HG03439 (cell line): ENCODE data around the gene MEF2C.

Source experiments
- ATAC-seq: cut with Tn5 transposase; IDR thresholded peaks from one replicate; pipeline ENCODE4 v1.9.1; 2021; ENCODE audit warnings: mild to moderate bottlenecking, moderate library complexity; ENCODE audit not compliant: unreplicated experiment

Gene MEF2C

DNA sequence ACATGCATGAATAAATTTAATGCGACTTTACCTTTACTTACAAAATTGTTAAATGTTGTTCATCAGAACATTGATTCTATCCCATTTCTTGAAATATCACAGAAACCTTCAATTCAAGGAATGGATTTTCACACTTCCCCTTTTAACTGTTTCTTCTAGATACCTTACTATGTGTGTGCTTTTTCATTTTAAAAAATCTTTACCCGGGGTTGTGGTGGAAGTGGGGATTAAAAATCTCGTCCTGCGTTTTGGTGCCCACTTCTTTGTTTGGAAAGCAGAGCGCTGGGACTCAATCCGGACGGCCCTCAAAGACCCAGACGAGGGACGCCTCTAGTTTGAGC, 5.8 kb upstream of the MEF2C start:
- ATAC-seq, result no peak

DNA sequence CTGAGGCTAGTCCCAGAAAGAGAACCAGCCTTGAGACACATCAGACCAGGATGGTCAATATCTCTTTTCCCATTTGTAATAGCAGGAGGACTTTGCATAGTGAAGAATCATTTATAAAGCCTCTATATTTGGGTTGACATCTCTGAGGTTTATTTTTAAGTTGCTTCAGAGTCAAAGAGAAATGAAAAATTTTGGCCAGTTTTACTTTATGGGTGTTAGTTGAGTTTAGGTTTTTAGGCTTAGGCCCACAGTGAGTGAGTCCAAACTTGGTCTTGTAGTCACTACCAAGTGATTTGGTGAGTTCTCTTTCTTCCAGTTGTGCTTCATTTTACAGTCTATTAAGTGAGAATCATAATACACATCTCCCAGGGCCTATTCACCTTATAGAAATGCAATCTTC, 5.3 kb upstream of the MEF2C start:
- ATAC-seq, result no peak

DNA sequence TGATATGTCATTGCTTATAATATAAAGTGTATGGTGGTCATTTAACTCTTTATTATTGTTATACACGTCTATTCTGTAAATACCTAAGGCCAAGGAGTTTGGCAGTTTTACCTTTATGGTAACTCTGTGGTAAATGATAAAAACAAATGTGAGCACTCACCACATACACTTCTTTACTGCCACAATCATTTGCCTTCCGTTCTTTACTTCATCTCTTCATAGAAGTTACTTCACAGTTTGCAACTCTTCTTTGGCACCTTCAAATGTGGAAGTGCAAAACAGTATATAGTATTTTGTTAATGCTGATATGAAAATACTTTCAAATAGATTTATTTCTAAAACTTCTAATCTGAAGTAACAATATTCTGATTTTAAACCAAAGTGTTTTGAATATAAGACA, 4.4 kb upstream of the MEF2C start:
- no peak for ATAC-seq

DNA sequence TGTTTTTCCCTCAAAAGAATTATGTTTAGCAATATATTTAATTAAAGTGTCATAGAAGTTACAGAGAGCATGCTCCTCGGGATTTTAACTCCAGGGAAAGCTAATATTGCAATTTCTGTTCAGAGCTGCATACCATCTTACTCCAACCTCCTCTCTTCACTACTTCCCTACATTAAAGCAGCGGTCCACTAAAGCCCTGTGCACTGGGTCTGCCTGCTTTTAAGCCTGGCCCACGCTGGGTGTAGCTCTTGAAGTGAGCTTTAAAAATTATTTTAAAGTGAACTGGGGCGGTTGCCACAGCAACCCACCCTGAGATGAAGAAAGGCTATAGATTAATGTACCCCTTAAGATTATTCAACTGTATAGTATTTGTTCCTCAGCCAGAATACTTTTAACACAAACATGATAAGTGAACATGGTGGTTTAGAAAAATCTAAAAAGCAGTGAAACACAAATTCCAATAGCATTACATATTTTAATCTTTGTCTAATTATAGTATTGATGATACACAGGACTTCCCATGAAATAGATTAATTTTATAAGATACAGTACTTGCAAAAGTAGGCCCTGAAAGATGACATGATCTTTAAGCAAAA, 3.9 kb upstream of the MEF2C start:
- ATAC-seq, result no peak

DNA sequence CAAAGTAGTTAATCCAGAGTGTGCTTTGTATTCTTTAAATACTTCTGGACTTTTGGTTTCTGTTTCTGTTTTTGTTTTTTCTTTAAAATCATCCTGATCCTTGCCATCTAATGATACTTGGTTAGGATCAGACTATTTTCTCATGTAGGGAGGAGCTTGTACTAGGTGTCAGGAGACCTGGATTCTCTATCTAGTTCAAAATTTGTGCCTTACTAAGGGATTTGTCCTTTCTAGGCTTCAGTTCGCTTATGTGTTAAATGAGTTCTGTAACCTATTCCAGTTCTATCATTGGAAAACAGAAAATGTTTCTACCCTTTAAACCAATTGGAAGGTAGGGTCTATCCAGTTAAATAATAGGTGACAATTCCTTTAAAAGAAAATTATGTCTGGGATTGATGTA, 3.3 kb upstream of the MEF2C start:
- ATAC-seq, result no peak

DNA sequence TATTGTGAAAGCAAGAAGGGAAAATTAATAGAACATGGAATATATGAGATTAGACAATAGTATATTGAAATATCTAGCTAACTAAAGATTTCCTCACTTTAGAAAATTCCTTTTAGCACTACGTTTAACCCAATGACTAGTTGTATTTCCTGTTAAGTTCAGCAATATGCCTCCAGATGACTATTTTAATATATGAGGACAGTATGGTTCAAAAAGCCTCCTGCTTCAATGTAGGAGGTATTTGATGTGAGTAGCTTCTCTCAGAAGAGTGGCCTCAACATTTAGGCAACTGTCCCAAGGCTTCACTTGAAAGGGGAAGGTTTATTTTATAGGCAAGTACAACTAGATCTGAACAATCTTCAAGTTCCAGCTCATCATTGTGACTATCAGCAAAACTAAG, 2.0 kb upstream of the MEF2C start:
- ATAC-seq, result no peak

DNA sequence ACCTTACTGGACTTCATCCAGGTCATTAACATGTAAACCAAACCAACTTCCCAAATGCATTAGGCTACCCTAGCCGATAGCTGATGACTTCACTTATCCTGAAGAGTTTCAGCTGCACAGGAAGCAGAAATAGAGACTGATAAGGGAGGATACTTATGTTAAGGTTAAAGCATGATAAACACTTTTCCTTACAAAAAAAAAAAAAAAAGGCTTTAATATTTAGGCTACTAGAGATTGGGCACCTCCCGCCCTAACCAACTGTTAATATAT, 1.6 kb upstream of the MEF2C start:
- ATAC-seq, result no peak

DNA sequence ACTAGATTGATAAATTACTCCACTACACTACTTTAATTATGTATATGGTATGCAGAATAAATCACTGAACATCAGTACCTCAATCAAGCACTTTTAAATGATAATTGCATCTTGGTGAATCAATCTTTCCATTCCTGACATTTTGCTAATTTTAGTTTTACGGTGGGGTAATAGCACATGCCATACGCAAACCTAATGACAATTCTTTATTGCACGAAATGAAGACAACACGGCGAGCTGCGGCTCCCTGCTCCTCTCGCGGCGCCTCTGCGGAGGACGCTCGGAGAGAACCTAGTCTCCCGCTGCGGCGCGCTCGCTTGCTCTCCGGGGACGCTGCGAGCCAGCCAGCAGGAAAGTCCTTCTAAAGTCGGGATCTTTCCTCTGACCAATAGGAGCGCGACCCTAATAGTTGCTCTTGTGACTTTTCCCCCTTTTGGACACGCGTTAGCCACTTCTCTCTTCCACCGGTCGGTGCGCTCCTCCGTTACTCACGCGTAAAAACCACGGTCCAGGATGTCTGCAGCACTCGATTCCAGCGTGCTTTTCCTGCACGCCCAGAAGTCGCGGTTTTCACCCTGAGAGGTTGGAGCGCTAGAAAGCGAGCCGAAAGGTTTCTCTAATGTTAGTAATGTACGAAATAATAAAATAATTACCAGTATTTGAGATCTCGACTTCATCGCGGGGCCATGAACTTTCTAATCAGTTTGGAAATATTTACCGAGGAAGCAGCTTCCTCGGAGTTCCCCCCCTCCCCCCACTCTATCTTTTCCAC, 1.0 kb upstream of the MEF2C start:
- peak; percentile 17 for ATAC-seq

DNA sequence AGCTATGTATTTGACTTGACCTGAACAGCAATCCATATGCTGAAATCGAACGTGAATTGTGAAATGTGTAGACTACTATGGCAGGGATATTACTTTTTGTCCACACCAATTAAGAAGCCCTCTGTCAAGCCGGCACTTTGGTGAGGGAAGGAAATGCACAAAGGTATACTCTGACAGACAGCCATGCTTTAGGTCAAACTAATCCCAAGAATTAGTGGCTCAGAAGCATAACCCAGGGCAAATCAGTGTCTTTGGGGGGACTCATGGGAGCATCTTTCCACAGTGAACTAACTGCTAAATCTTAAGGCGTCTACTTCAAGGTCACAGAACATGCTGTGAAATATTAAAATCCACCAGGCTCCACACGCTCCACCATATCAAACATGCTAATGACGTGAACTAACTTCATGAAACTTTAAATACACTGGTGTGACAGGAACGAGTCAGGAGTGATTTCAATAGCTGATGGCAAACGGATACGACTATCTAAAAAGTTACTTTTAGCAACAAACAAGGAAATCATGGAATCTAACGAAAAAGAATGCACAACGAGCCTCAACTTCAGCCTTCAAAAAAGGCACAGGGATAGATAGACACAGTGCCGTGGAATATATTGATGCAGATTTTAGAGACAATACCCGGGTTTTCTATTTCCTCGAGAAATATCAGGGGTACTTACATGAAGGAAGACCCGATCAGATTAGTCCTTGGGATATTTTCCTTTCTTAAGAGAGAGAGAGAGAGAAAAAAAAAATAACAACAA, 527 bp downstream of the MEF2C start:
- ATAC-seq, result no peak

DNA sequence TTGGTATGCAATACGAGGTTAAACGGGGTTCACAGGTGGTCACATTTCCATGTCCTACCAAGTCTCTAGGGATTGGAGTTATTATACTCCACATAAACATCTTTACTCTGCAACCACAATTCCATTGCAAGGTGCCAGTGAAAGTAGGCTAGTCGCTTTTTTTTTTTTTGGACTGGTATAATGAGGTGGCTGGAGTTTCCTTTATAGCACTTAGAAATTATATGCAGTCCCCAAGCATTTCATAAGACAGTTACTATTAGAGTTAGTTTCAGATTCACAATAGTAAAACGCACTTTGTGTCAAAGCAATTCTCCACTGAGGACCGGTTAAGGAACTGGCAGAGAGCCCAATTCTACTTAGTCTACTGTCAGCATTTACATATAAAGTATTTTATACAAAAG, 1.4 kb downstream of the MEF2C start:
- no peak for ATAC-seq

DNA sequence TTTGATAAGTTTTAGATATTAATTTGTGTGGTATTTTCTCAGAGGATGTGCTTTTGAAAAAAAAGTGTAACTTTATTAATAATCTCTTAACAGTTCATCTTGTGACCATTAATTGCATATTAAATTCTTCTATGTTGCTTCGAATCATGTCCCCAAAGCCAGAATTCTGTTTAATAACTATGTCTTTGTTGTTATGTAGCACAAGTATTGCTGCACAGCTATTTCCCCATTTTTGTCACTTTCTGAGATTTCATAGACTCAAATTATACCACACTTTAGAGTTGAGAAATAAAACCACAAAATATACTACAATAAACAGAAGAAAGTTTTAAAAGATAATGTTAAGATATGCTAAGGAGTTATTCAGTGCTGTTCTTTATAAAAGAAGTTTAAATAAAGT, 2.8 kb downstream of the MEF2C start:
- no peak for ATAC-seq

DNA sequence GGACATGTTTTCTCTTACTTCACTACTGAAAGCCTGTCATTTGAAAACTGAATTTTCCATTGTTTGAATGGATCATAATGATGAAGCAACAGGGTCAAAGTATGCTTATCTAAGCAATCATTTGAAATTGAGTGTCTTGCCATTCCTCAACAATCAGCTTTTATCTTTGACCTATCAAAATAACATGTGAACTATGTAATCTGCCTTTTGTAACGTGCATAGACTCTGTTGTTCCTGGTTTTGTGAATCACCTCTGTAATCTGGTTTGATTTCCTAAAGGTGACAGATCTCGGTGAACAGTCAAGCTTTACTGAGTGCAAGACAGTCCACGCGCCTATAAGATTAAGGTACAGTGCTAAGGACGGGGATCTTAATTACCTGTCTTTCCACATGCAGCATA, 3.3 kb downstream of the MEF2C start:
- no peak for ATAC-seq

DNA sequence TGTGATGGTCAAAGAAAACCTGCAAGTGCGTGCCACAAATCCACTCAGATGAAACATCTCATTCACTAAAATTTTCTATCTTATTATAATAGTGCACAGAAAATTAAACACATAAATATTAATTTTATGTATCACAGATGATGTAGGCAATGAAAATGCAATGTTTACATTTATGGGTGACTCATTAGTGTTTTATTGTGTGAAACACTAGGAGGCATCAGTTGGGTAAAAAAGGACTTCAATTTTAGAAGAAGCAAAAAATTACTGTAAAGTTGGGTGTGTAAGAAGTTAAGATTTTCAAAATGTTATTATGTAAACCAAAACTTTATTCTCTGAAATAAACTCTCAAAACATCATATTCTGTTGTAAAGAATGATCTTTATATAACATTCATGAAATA, 4.0 kb downstream of the MEF2C start:
- no peak for ATAC-seq

DNA sequence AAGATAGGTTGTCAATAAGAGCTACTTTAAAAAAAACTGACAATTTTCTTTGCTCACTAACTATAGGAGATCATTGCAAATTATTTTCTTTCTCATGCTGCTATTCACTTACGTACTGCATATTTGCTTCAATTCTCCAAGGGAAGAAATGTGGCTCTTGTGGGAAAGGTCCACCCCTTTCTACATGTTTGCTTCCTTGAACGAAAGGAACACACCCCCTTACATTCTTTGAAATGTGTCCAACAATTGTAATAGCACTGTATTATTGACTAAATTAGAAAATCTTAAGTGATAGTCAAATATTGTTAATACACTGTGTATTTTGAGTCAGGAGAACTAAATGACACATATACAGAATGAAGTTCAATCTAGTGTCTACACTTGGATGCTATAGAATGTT, 5.2 kb downstream of the MEF2C start:
- no peak for ATAC-seq

DNA sequence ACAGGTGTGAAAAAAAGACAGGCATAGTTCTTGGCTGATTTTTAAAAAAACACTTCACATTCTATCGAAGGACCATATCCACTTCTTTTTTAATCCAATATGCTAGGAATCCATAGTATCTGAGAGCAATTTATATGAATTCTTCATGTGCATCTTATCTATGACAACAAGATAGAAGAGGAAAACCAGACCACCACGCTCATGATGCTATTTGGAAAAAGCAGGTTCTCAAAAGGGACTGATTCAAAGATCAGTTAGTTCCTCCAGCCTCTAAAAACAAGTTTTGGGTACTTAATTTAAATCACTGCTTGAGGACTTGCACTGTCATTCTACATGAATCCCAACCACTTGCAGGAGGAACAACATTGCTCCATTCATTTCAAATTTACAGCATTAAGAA, 6.3 kb downstream of the MEF2C start:
- no peak for ATAC-seq

DNA sequence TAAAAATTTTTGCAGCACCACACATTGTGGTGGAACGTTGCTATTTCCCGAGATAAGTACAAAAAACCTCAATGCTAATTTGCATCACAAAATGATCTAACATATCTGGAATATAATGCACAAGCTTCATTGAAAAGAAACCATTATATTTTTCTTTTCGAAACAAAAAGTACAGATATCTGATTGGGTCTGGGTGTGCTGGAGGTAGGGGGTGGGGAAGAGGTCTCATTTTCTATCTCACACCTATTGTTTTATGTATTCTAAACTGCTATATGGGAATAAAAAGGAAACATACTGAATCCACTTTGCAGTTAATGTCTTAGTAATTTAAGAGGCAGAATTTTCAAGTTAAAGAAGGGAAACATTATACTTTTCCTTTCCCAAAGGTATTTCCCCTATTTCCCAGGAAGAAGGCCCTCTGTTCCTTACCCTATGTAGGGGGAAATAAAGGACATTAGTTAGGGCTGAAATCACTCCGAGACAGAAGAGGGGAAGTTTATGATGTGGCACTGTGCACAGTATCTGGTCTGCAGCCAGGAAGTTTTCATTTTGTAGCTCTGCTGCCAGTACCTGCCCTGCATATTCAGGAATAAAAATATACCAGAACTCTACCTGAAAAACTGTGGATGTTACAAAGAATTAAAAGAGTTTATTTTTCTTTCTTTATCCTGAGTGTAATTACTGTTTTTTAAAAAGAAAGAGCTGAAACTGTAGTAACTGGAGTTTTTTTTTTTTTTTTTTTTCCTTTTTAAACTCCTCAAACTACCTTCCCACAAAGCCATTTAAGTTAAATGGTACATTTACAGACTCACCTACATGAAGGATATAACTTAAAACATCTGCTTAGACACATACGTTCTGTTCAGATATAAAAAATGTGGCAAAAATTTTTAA, 7.4 kb downstream of the MEF2C start:
- no peak for ATAC-seq

GRCh38 chr5:88873447-88873846, 9.5 kb downstream of the MEF2C start:
- ATAC-seq, result no peak

- no peak for ATAC-seq
Measured at GRCh38 chr5:88872971-88873370, 10.0 kb downstream of the MEF2C start.

DNA sequence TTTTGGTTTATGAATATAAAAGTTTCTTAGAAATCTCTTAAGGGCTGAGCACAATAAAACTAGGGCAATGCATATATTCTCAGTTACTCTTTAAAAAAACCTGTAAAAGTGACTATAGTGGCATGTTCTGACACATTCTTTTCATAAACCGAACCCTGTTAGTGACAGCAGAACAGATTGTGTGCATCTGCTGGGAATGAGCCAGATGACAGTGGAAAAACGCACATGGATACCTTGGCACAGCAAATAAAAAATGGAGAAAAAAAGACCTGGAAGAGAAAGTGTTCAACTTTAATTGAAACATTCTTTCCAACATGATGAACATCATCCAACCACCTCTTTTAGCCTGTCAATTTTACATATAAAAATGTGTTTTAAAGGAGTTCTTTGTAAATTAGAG, 12.7 kb downstream of the MEF2C start:
- no peak for ATAC-seq

DNA sequence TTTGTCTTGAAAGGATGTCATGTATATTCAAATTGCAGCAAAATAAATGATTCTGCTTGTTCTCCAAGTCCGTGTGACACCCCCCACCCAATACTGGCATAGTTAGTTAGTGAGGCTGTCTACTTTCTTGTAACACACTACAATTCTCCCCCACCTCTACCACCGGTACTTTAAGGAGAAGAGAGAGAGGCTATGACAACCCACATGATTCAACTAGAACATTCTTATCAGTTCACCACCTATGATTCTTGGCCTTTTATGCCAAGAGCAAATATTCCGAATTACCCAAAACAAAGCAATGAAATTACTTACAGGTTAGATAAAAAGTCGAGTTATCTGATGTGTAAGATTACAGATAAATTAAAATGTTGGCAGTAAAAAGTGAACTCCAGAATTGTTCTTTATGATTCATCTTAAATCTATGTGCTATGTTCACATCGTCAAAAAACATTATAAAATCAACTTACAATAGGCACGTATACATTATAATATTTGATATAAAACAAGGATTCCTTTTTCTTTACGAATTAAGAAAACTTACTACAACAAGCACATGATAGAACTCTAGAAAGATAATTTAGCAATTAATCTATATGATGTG, 14.4 kb downstream of the MEF2C start:
- no peak for ATAC-seq

GRCh38 chr5:88867638-88868037, 15.3 kb downstream of the MEF2C start:
- ATAC-seq, result no peak
